Activated CD4-positive, alpha-beta T cell treated with anti-CD3 and anti-CD28 coated beads, Interleukin-2, Interleukin-4, amounts not matched to agents 100 ng/mL and 50 ng/mL, durations not matched to agents 16 hours and 8 hours (primary cell): ENCODE data around the gene SH3RF3.
"Not testable (repeated sequence)": the region's sequence is repeated elsewhere in the genome, so short reads cannot be mapped to it uniquely, and the experiment has no call there.

ENCODE experiments used
- DNase-seq: peaks from one replicate; pipeline ENCODE4 v3.0.0-alpha.2; 2020; ENCODE audit warnings: low spot score

SH3RF3 gene

GRCh38 chr2:109128616-109129355 is at the start of gene SH3RF3:
Gene SH3RF3, plus strand, starts transcription at chr2:109129205.
- no peak for DNase-seq

DNA sequence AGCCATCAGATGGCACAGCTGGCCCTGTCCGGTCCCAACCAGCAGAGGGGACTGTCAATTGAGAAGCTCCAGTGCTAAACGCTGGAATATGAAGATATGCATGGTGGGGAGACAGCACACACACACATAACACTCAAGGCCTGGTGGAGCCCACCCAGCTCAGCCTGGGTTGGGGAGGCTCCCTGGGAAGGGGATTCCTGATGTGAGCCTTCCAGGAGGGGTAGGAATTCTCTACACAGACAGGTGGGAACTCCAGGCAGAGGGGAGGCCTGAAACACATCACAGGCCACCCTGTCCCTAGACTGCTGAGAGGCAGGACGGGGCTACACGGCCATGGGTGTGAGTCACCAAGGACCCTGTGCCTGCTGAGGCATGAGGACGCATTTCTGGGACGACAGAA is 49.4 kb upstream of the SH3RF3 start:
- no peak for DNase-seq

GRCh38 chr2:109080109-109080508 is 48.9 kb upstream of the SH3RF3 start:
- no peak for DNase-seq

DNA sequence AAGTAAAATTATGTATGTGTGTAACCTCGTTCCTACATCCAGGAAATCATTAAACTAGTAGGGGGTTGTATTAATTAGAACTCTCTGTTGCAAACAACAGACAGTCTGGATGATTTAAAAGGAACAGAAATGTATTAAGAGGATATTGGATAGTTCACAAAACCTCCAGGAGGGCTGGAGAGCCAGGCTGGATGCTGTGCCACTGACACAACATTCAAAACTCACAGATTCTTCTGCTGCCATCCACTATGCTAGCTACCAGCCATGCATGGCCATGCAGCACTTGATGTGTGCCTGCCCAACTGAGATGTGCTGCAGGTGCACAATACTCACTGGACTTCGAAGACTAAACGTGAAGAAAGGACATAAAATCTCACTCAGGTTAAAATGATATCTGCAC is 48.2 kb upstream of the SH3RF3 start:
- no peak for DNase-seq

GRCh38 chr2:109081374-109081773 is 47.6 kb upstream of the SH3RF3 start:
- no peak for DNase-seq

DNA sequence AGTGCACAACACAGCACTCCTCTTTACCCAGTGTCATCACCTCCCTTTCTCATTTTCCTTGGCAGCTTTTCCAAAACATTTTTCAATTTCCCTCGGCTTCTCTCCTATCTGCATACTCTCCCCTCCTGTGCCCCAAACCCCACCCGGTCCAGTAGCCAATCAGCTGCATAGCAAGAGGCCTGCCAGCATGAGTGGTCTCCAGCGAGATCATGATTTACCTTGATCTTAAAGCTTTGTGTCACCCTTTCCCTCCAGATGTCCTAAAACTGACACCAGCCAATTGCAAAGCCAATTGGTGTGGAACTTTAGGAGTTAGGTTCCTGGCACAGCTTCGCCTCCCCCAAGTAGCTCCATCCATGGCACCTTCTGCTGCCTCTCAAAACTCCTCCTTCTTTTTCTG is 45.2 kb upstream of the SH3RF3 start:
- no peak for DNase-seq

DNA sequence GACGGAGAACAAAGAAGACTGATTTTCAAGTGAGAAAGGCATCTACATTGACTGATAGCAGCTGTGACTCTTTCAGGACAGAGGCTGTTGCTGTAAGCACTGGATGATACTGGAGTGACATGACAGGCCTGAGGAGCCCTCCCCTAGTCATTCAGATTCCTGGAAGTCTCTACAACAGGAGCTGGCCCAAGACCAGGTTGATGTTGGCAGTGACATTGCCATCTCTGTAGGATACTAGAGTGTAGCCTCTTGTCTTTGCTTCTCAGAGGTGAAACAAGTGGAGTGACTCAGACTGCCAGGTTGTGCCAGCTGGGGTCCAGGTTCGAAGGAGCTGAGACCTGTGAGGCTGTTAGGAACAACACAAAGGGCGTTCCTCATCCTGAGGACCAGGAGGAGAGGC is 44.7 kb upstream of the SH3RF3 start:
- DNase-seq: no peak

GRCh38 chr2:109085912-109086742 is 42.9 kb upstream of the SH3RF3 start:
- DNase-seq: no peak

DNA sequence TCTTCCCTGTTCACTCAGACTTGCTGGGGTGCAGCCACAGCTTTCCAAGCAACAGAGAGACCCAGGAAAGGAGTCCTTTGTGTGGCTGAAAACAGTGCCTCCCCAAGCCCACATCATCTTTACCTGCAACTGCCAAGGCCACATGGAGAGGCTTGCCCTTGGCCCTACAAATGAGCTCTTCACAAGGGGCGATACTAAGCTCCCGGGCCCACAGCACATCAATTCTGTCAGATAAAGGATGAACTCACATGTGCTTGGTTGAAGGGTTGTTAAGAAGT is 42.3 kb upstream of the SH3RF3 start:
- DNase-seq: no peak

DNA sequence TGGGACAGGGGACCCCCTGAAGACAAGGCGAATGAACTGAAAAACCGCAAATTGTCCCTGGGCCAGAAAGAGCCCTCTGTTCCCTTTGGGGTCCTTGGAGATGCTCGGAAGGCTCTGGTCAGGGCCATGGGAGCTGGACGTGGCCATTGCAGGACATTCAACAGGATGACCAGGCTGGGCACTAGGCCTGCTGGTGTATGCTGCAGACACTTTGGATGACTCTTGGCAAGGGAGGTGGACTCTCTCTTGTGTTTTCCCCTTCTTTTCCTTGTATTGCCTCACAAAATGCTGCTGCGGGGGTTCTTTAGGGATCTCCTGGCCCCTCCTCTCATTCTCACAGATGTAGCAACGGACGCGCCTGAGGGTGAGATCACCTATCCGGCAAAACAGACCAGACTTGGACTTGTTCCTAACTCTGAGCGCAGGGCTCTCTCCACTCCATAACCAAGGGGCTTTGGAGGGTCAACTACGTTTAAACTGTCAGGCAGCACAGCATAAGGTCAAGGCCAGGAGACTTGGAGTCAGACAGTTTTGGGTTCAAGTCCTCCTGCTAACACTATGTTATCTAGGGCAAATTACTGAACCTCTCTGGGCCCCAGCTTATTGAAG is 41.8 kb upstream of the SH3RF3 start:
- DNase-seq: no peak

DNA sequence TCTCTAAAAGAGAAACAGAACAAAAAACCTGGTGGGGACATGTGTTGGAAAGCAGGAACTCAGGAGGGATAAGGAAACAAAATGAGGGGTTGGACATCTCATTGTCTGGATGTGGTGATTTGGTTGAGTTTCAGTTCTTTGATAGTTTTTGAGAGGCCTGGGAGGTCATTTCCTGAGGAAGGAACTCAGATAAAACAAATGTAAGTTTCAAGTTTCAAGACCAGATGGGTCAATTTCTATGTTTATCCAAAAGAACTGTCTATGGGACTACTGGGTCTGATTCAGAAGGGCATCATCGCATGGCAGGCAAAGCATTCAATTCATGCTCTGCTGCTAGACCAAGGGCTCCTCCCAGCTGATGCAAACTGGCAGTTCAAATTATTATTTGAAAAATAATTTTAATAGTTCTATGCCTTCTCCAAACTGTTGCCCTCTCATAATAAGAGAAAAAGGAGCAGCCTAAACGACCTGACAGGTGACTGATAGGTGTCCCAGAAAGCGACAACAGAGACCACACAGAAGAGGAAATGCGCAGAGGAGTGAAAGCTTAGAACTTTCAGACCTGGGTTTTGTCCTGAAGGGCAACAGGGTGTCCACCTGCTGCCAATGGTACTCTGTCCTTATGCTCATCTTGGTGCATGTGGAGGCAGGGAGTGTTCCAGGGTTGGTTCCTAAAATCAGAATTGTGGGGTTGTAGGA is 39.3 kb upstream of the SH3RF3 start:
- no peak for DNase-seq

GRCh38 chr2:109091526-109091925 is 37.5 kb upstream of the SH3RF3 start:
- no peak for DNase-seq

DNA sequence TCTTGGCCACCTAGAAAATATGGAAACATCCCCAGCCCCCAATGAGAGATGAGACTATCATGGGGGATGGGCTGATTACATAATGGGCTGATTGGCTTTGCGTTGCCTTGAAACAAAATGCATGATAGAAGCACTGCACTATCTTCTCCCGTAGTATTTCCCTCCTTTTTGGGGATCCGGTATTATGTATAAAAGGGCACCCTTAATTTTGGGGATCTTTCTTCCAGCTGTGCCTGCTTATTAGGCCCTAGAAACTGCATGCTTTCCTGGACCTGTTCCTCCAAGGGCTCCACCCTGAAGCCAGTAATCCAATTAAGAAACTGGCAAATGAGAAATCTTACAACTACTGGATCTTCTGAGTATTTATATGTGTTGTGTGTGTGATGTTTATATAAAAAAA is 34.9 kb upstream of the SH3RF3 start:
- no peak for DNase-seq

- DNase-seq: no peak
These were observed 30.6 kb upstream of the SH3RF3 start for GRCh38 chr2:109098251-109098920.

DNA sequence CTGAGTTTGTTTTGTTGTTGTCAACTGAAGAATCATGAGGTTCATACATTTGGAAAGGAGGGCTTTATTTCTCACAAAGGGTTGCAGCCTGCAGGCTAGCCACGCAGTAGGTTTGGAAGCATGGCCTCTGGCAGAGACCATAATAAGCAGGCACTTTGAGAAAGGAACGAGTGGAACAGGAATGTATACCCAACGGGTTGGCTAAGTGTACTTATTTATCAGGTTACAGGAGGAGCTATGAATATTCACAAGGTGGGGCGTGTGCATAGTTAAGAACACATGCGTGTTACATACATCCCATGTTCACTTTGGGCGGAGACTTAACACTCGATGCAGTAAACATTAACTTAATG is 30.1 kb upstream of the SH3RF3 start:
- no peak for DNase-seq

DNA sequence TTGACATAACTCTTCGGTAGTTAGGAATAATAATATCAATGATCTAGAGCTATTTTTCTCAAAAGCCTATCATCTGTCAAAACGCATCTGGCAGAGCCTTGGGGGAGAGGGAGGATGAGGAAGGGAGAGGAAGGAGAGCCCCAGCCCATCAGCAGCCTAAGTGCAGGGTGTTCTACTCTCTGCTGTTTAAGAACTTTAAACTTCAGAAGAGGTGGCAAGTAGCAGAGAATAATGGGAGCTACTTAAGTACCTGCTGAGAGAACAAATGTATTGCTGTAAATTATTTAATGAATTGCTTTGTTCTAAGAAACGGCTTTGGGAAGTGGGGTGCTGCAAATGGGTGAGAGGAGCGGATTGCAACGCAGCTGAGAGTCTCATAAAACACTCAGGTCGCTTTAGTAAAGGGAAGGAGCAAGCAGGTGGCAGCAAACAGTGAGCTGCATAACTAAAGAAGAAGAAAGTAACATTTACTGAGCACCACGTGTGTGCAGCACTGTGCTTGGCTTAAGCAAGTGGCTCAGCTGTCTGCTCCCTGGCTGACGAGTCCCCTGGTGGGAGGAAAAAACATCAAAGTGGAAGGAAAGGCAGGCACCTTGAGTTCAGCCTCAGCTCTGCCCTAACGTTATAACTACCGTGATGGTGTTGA is 26.3 kb upstream of the SH3RF3 start:
- no peak for DNase-seq

DNA sequence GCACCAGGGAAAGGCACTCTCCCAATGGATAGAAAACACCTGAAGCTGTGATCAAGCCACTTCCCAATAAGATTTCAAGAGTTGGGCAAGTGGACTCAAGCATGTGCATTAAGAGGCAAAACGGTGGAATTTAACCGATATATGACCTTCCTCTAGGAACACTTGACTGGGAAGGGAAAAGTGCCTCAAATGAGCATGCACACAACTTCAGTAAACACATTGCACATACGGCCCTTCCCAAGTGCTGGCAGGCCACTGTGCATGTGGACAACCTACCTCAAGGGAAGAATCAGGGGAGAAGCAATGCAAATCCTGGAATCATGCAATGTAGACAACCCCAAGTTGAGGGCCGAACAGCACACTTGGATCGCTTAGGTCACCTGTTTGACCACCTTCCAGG is 23.9 kb upstream of the SH3RF3 start:
- DNase-seq: no peak

GRCh38 chr2:109108740-109109139 is 20.3 kb upstream of the SH3RF3 start:
- no peak for DNase-seq

- DNase-seq: no peak
These were observed 19.7 kb upstream of the SH3RF3 start for GRCh38 chr2:109109342-109109741.

DNA sequence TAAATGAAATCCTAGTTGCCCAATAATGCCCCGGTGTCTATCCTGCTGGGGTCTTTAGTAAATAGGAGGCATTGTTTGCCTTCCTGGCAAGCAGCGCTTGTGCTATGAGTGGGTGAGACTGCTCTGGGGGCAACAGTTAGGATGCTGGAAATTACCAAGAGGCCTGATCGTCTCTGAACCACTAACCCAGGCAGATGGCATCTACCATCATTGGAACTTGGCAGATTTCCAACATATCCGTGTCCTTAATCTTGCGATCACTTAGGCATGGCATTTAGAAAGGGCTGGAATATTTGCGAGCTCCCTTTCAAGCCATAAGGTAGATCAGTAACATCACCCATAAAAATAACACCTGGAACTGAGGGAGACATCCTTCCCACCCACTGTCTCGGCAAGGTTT is 18.8 kb upstream of the SH3RF3 start:
- no peak for DNase-seq

DNA sequence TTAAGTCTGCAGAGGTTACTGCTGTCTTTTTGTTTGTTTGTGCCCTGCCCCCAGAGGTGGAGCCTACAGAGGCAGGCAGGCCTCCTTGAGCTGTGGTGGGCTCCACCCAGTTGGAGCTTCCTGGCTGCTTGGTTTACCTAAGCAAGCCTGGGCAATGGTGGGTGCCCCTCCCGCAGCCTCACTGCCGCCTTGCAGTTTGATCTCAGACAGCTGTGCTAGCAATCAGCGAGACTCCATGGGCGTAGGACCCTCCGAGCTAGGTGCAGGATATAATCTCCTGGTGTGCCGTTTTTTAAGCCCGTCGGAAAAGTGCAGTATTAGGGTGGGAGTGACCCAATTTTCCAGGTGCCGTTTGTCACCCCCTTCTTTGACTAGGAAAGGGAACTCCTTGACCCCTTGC is 11.8 kb upstream of the SH3RF3 start:
- DNase-seq: not testable (repeated sequence)

DNA sequence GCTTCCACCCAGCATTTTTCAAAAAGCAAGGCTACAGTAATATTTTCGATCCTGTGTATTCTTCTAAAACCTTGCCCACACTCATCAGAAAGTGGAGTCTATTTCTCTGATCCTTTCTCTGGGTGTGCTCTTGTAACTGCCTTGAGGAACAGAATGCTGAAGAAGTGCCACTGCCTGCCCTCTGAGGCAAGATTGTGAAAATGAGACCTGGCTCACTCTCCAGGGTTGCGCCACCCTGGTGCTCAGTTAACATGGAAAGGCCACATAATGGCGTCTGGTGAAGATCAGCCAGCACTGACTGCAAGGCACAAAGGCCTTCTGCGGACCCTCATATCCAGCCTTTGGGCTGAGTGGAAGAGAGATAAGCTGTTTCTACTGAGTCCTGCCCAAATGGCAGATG is 11.2 kb upstream of the SH3RF3 start:
- no peak for DNase-seq
